ENCODE measurements around the gene CADPS2.

CADPS2 gene

GRCh38 chr7:122316467-122317388 is 569.5 kb downstream of the CADPS2 start:
- H3K4me3 ChIP-seq (ENCODE audit: low read depth, low read length), result no peak overlapping the region
- TF ChIP-seq, protein P1, sequence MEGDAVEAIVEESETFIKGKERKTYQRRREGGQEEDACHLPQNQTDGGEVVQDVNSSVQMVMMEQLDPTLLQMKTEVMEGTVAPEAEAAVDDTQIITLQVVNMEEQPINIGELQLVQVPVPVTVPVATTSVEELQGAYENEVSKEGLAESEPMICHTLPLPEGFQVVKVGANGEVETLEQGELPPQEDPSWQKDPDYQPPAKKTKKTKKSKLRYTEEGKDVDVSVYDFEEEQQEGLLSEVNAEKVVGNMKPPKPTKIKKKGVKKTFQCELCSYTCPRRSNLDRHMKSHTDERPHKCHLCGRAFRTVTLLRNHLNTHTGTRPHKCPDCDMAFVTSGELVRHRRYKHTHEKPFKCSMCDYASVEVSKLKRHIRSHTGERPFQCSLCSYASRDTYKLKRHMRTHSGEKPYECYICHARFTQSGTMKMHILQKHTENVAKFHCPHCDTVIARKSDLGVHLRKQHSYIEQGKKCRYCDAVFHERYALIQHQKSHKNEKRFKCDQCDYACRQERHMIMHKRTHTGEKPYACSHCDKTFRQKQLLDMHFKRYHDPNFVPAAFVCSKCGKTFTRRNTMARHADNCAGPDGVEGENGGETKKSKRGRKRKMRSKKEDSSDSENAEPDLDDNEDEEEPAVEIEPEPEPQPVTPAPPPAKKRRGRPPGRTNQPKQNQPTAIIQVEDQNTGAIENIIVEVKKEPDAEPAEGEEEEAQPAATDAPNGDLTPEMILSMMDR (IDR thresholded peaks at IDR 0.05; ENCODE audit: control insufficient read depth, extremely low read depth, insufficient read depth), result no peak
- no peak for DNase-seq (ENCODE audit: low read depth)

DNA sequence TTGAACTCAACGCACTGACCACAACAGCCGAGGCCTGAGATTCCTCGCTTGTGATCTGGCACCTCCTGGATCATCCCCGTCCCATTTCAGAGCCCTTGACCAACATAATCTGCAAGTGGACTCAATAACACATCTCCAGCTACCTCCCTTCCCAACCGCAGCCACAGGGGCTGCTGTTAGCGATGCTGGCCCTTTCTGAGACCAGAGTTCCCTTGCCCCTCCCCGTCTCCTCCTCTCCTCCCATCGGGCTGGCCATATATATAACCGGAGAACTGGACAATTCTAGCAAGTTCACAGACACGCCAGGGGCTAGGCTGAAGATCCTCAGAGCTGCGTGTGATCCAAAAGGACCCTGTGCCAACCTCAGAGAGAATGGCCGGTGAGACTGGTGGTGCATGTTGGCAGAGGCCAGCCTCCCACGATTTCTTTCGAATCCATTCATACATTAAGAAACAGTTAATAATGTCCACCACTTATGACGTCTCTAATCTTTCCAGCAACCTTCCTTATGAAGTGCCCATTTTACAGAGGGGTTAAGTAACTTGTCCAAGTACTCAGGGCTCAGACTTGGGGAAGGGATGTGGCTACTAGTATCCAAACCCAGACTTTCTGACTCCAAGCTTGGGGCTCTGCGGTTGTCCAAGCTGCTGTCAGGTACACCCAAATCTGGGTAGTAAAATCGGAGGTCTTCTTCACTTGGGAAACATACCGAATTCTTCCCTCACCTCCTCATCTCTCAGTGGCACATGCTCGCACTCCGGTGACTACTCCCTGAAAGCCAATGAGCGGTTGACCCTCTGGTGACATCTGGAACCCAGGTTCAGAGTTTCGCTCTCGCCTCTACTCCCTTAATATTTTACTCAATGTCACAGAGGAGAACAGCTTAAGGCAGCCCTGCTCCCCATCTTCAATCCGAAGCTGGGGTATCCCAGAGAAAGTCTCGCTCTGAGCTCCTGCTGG is 570.5 kb downstream of the CADPS2 start:
- TF ChIP-seq, protein P1 (IDR thresholded peaks at IDR 0.05; ENCODE audit: control insufficient read depth, extremely low read depth, insufficient read depth), result no peak
- no peak for DNase-seq (ENCODE audit: low read depth)
- no peak overlapping the region for H3K4me3 ChIP-seq (ENCODE audit: low read depth, low read length)

DNA sequence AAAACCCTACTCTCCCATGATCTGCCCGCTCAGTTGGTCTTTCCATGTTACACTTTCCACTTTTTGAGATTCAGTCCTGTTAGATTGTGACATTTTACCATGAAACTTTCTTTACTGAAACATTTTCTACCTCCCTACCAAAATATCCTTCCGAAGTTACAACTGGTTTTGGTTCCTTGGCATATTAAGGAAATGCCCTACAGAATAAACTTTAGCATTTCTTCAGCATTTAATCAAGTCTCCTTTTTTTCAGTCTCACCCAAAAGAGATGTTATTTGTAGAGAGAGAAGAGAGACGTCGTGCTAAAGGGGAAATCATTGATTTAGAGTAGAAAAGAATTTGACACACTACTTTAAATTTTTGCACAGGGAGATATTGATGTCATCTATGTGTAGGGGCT is 572.0 kb downstream of the CADPS2 start:
- TF ChIP-seq, protein P1 (IDR thresholded peaks at IDR 0.05; ENCODE audit: control insufficient read depth, extremely low read depth, insufficient read depth), result no peak
- DNase-seq (ENCODE audit: low read depth), result no peak
- H3K4me3 ChIP-seq (ENCODE audit: low read depth, low read length), result no peak overlapping the region

GRCh38 chr7:122312789-122313188 is 573.5 kb downstream of the CADPS2 start:
- no peak for DNase-seq (ENCODE audit: low read depth)
- H3K4me3 ChIP-seq (ENCODE audit: low read depth, low read length), result no peak overlapping the region
- TF ChIP-seq, protein P1 (IDR thresholded peaks at IDR 0.05; ENCODE audit: control insufficient read depth, extremely low read depth, insufficient read depth), result no peak

DNA sequence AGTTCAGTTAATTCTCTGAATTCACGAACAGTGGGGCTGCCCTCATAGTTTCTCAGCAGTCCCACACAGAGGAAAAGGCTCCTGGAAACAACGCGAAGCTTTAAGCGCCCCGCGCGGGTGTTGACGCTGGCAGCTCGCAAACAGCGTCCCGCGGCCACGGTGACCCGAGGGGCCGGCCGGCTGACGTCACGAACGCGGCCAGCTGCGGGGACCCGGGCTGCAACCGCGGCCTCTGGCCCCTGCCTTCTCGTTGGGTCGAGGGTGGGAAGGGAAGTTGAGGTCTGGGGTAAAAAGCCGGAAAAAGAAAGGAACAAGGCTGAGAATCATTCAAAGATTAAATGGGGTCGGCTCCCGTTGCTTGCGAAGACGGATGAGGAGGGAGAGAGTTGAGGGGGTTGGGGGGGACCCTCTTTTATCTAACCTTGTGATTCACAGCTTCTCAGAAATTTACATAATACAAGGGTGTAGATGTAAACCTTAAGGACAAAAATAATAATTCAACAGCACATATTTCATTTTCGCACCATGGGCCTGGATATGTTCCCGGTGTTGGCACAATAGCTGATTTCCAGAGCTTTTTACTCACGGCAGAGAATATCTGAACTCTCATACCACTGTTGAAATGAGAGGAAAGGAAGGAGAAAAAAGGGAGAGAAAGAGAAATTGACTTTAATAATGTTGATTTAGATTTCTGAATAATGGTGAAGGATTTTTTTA is 574.4 kb downstream of the CADPS2 start:
- DNase-seq (ENCODE audit: low read depth), result no peak
- H3K4me3 ChIP-seq (ENCODE audit: low read depth, low read length), result no peak overlapping the region
- TF ChIP-seq, protein P1 (IDR thresholded peaks at IDR 0.05; ENCODE audit: control insufficient read depth, extremely low read depth, insufficient read depth), result no peak

GRCh38 chr7:122311050-122311700 is 575.1 kb downstream of the CADPS2 start:
- H3K4me3 ChIP-seq (ENCODE audit: low read depth, low read length), result no peak overlapping the region
- DNase-seq (ENCODE audit: low read depth), result no peak
- TF ChIP-seq, protein P1 (IDR thresholded peaks at IDR 0.05; ENCODE audit: control insufficient read depth, extremely low read depth, insufficient read depth), result no peak

Data from LNCaP clone FGC (cell line).